GM12891 (cell line): Measurements from ENCODE around the gene SPSB4.

ENCODE experiments used
- POLR2A ChIP-seq: IDR thresholded peaks from 2 replicates; pipeline ENCODE4 v1.6.1; 2011; ENCODE audit warnings: low read depth, low read length, control low read depth
- POLR2AphosphoS5 ChIP-seq: IDR thresholded peaks from 2 replicates; pipeline ENCODE4 v1.6.1; 2011; ENCODE audit warnings: low read depth, low read length, control low read depth
- SPI1 ChIP-seq: IDR thresholded peaks from 2 replicates; pipeline ENCODE4 v1.6.1; 2011; ENCODE audit warnings: low read depth, low read length, control low read depth
- TAF1 ChIP-seq: IDR thresholded peaks from 2 replicates; pipeline ENCODE4 v1.6.1; 2011; ENCODE audit warnings: low read depth, low read length, control low read depth

GRCh38 chr3:141080431-141080830 is 29.3 kb downstream of the SPSB4 start:
- TF ChIP-seq POLR2A (no peak), POLR2AphosphoS5 (no peak), TAF1 (no peak), SPI1 (no peak)
